Right atrium auricular region (tissue), 2 donors: ENCODE results near the gene TSPAN9. TPM values are rescaled to one million over a fixed set of nuclear protein-coding genes. Genes with fewer than 3 reads are reported as not detected.

Source experiments
- DNase-seq: peaks from one replicate; pipeline ENCODE4 v3.0.0-alpha.2; 2019; ENCODE audit warnings: low spot score
- H3K27ac ChIP-seq, 2 donors: fragments of 200-600 bp; sonication (generic); 1 replicate in 1 of 2; 2 replicates in 1 of 2; pipeline ENCODE4 v1.5.1; 2016 to 2019
- H3K27me3 ChIP-seq, 2 donors: fragments of 200-600 bp; sonication (generic); one replicate each; pipeline versions ENCODE4 v1.5.1 to v1.6.0; 2017 to 2019
- H3K36me3 ChIP-seq: fragments of 200-600 bp; sonication (generic); one replicate; pipeline ENCODE4 v1.5.1; 2016
- H3K4me1 ChIP-seq, 2 donors: fragments of 200-600 bp; sonication (generic); one replicate each; pipeline versions ENCODE4 v1.5.1 to v1.6.0; 2017 to 2019
- H3K4me3 ChIP-seq, 2 donors: fragments of 200-600 bp; sonication (generic); 1 replicate in 1 of 2; 2 replicates in 1 of 2; pipeline ENCODE4 v1.5.1; 2017 to 2019; ENCODE audit warnings: mild to moderate bottlenecking in 1 of 2, moderate library complexity in 1 of 2
- H3K9me3 ChIP-seq, 2 donors: fragments of 200-600 bp; sonication (generic); one replicate each; pipeline ENCODE4 v1.5.1; 2019
- total RNA-seq, 2 donors: library from RNA; depleted of rRNA; stranded (reverse); fragments of >200 nt; gene quantifications; one replicate each; pipeline ENCODE4 v1.1.0, GENCODE V29; 2016
- TF ChIP-seq, protein P1 (sequence below), 2 donors: fragments of 200-600 bp; sonication (generic); IDR thresholded peaks; one replicate each; pipeline ENCODE4 v1.5.1; 2019; ENCODE audit warnings: antibody characterized with exemption in 2 of 2

TSPAN9 gene
- total RNA-seq, 2 donors from 2014 or later: 103 to 185 TPM

DNA sequence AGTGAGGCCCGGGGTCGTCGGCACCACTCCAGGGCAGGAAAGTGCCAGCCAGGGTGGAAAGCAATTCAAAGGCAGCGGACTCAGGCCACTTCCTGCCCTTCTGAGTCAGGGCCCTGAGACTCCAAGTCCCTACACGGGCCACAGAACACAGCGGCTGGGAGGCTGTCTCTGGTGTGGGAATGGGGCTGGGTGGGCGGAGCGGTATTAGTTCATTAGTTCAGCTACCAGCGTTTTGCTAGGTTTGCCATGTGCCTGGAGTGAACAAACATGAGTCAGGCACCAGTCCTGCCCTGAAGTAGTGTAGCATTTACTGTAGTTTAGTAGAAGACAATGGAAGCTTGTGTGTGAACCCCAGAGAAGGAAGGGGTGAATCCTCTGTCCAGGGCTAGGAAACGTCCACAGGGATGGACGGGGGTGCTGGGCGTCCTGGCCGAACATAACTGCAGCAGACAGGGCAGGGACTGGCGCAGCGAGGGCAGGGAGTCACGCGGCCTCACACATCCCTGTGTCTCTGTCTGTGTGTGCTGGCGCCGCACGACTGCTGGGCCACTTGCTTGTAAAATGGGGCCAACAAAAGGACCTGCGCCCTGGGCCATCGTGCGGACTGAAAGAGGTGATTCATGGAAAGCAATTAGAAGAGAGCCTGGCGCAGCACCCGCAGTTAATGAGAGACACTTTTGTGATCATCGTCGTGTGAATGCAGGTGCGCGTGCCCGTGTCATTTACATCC is 227.4 kb downstream of the TSPAN9 start:
- no peaks in the 10 kb centered on the region for H3K27me3 ChIP-seq
- H3K27ac ChIP-seq: no peak overlapping the region
- H3K4me1 ChIP-seq: peaks cover 0 to 19% of the 10 kb centered on the region in 2 donors
- H3K9me3 ChIP-seq: no peaks in the 10 kb centered on the region
- DNase-seq: no peak
- no peak overlapping the region for H3K4me3 ChIP-seq
- TF ChIP-seq, protein P1, sequence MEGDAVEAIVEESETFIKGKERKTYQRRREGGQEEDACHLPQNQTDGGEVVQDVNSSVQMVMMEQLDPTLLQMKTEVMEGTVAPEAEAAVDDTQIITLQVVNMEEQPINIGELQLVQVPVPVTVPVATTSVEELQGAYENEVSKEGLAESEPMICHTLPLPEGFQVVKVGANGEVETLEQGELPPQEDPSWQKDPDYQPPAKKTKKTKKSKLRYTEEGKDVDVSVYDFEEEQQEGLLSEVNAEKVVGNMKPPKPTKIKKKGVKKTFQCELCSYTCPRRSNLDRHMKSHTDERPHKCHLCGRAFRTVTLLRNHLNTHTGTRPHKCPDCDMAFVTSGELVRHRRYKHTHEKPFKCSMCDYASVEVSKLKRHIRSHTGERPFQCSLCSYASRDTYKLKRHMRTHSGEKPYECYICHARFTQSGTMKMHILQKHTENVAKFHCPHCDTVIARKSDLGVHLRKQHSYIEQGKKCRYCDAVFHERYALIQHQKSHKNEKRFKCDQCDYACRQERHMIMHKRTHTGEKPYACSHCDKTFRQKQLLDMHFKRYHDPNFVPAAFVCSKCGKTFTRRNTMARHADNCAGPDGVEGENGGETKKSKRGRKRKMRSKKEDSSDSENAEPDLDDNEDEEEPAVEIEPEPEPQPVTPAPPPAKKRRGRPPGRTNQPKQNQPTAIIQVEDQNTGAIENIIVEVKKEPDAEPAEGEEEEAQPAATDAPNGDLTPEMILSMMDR (IDR thresholded peaks at IDR 0.05): no peak
- no peaks in the 10 kb centered on the region for H3K36me3 ChIP-seq

- TF ChIP-seq, protein P1 (IDR thresholded peaks at IDR 0.05): no peak
- Histone ChIP-seq H3K36me3 (no peaks in the 10 kb centered on the region), H3K27ac (no peak overlapping the region), H3K4me3 (no peak overlapping the region), H3K27me3 (no peaks in the 10 kb centered on the region), H3K9me3 (no peaks in the 10 kb centered on the region), H3K4me1 (peaks cover 0 to 10% of the 10 kb centered on the region in 2 donors)
- no peak for DNase-seq
These were observed 228.3 kb downstream of the TSPAN9 start for GRCh38 chr12:3305464-3305863.

DNA sequence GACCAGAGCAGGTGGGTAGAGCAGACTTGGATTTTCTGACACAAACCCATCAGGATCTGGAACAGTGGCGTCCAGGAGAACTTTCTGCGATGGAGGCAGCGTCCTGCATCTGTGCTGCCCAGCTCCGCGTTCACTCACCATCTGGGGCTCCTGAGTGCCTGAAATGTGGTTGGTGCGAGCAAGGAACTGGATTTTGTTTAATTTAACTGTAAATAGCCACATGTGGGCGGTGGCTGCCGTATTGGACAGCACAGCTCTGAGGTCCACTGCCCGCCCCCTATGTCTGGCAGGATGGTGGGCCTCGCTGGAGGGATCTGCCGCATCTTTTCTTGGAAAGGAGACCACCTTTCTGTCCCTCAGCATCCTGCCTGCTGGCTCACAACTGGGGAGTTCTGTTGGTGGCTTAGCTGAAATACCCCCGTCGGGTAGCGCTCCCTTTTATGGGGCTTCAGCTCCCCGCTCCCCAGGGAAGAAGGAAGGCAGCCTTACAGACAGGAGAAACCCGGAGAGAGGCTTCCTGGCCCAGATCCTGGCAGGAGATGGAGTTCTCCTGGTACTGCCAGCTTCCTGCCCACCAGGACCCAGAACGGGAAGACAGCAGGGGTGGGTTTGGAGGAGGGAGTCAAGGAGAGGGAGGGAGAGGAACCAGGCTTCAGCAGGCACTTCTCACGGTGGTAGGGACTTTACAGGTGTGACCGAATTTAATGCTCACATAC is 228.9 kb downstream of the TSPAN9 start:
- H3K9me3 ChIP-seq: no peaks in the 10 kb centered on the region

GRCh38 chr12:3307389-3307788 is 230.2 kb downstream of the TSPAN9 start:
- Histone ChIP-seq H3K27me3 (no peaks in the 10 kb centered on the region), H3K9me3 (no peaks in the 10 kb centered on the region), H3K36me3 (no peaks in the 10 kb centered on the region), H3K4me3 (no peak overlapping the region), H3K4me1 (peaks cover 0 to 5% of the 10 kb centered on the region in 2 donors), H3K27ac (no peak overlapping the region)
- DNase-seq: no peak
- TF ChIP-seq, protein P1 (IDR thresholded peaks at IDR 0.05): no peak

More for the DNA sequence above, 228.9 kb downstream of the TSPAN9 start:
- TF ChIP-seq, protein P1 (IDR thresholded peaks at IDR 0.05): no peak
- DNase-seq: no peak
- Histone ChIP-seq H3K4me3 (no peak overlapping the region), H3K4me1 (peaks cover 0 to 5% of the 10 kb centered on the region in 2 donors), H3K27me3 (no peaks in the 10 kb centered on the region), H3K36me3 (no peaks in the 10 kb centered on the region), H3K27ac (no peak overlapping the region)

DNA sequence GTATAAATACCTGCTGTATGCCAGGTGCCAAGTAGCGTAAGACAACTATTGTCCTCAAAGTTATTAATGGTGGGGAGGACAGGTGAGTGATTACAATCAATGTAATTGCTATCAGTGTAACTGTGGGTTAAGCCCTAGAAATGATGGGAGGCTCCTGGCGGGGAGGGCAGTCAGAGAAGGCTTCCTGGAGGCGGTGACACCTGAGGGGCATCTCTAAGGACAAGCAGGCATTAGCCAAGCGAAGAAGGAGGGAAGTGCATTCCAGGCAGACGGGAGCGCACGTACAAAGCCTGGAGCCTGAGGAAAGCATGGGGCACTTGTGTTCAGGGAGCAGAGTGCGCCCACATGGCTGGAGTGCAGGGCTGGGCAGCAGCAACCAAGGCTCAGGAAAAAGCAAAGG is 230.9 kb downstream of the TSPAN9 start:
- no peaks in the 10 kb centered on the region for H3K27me3 ChIP-seq
- TF ChIP-seq, protein P1 (IDR thresholded peaks at IDR 0.05): no peak
- DNase-seq: no peak
- H3K4me3 ChIP-seq: no peak overlapping the region
- H3K36me3 ChIP-seq: no peaks in the 10 kb centered on the region
- no peak overlapping the region for H3K27ac ChIP-seq
- H3K9me3 ChIP-seq: no peaks in the 10 kb centered on the region
- peaks cover 0 to 5% of the 10 kb centered on the region in 2 donors for H3K4me1 ChIP-seq
